ENCODE data around the gene SETD3. TPM values are rescaled to one million over a fixed set of nuclear protein-coding genes. Genes with fewer than 3 reads are reported as not detected.

Gene SETD3
- total RNA-seq, 1 donor from 2014 or later: 62.8 TPM

GRCh38 chr14:99430491-99430890 lies 50.2 kb downstream of the SETD3 start:
- no peak for FAIRE-seq

GRCh38 chr14:99427632-99428300 lies 52.9 kb downstream of the SETD3 start:
- DNase-seq (ENCODE audit: low read depth): peak; percentile 60
- Mint-ChIP-seq H3K27ac (ENCODE audit: unreplicated experiment) (peak overlapping the region; percentile 41), H3K4me3 (ENCODE audit: unreplicated experiment) (peak overlapping the region; percentile 47), H3K9me3 (ENCODE audit: unreplicated experiment) (peaks cover 4% of the 10 kb centered on the region), H3K27me3 (ENCODE audit: low read depth, unreplicated experiment) (no peaks in the 10 kb centered on the region), H3K36me3 (ENCODE audit: low read depth, unreplicated experiment) (peaks cover 26% of the 10 kb centered on the region), H3K4me1 (ENCODE audit: low read depth, unreplicated experiment) (peaks cover 32% of the 10 kb centered on the region)
- FAIRE-seq: peak; percentile 17
- Histone ChIP-seq H3K4me1 (ENCODE audit: insufficient read depth, low read length) (peaks cover 8% of the 10 kb centered on the region), H3K9me3 (ENCODE audit: insufficient read depth, low read depth, low read length) (no peaks in the 10 kb centered on the region), H3K27ac (ENCODE audit: low read depth, low read length) (peak overlapping the region; percentile 18), H2AFZ (ENCODE audit: low read depth, low read length) (peak overlapping the region; percentile 2), H3K79me2 (ENCODE audit: insufficient read depth, low read length) (no peaks in the 10 kb centered on the region), H3K27me3 (ENCODE audit: insufficient read depth, low read length) (no peaks in the 10 kb centered on the region), H3K9ac (ENCODE audit: low read length) (no peak overlapping the region), H4K20me1 (ENCODE audit: insufficient read depth, low read length) (peaks cover 23% of the 10 kb centered on the region), H3K36me3 (ENCODE audit: insufficient read depth, low read length) (no peaks in the 10 kb centered on the region), H3K4me3 (ENCODE audit: insufficient read depth, low read depth, low read length) (no peak overlapping the region), H3K4me2 (ENCODE audit: low read length) (peak overlapping the region; percentile 33)
- TF ChIP-seq CTCF (IDR thresholded peaks at IDR 0.05; ENCODE audit: insufficient read depth, low read depth, low read length): no peak
- TF ChIP-seq EZH2 (IDR thresholded peaks at IDR 0.05; ENCODE audit: insufficient read depth, low read length): no peak

More at GRCh38 chr14:99430491-99430890, 50.2 kb downstream of the SETD3 start:
- H3K79me2 ChIP-seq (ENCODE audit: insufficient read depth, low read length): no peaks in the 10 kb centered on the region
- TF ChIP-seq CTCF (IDR thresholded peaks at IDR 0.05; ENCODE audit: insufficient read depth, low read depth, low read length) (peak; percentile 33), EZH2 (IDR thresholded peaks at IDR 0.05; ENCODE audit: insufficient read depth, low read length) (no peak)
- H3K4me2 ChIP-seq (ENCODE audit: low read length): no peak overlapping the region
- no peak overlapping the region for H3K4me3 ChIP-seq (ENCODE audit: insufficient read depth, low read depth, low read length)
- Mint-ChIP-seq H3K9me3 (ENCODE audit: unreplicated experiment) (peaks cover 4% of the 10 kb centered on the region), H3K4me1 (ENCODE audit: low read depth, unreplicated experiment) (peaks cover 19% of the 10 kb centered on the region), H3K27me3 (ENCODE audit: low read depth, unreplicated experiment) (no peaks in the 10 kb centered on the region), H3K4me3 (ENCODE audit: unreplicated experiment) (no peak overlapping the region), H3K27ac (ENCODE audit: unreplicated experiment) (no peak overlapping the region), H3K36me3 (ENCODE audit: low read depth, unreplicated experiment) (peaks cover 30% of the 10 kb centered on the region)
- peaks cover 8% of the 10 kb centered on the region for H3K4me1 ChIP-seq (ENCODE audit: insufficient read depth, low read length)
- no peaks in the 10 kb centered on the region for H3K9me3 ChIP-seq (ENCODE audit: insufficient read depth, low read depth, low read length)
- peaks cover 22% of the 10 kb centered on the region for H4K20me1 ChIP-seq (ENCODE audit: insufficient read depth, low read length)
- peaks cover 3% of the 10 kb centered on the region for H3K36me3 ChIP-seq (ENCODE audit: insufficient read depth, low read length)
- H2AFZ ChIP-seq (ENCODE audit: low read depth, low read length): no peak overlapping the region
- H3K27me3 ChIP-seq (ENCODE audit: insufficient read depth, low read length): no peaks in the 10 kb centered on the region
- no peak for DNase-seq (ENCODE audit: low read depth)
- H3K27ac ChIP-seq (ENCODE audit: low read depth, low read length): no peak overlapping the region
- no peak overlapping the region for H3K9ac ChIP-seq (ENCODE audit: low read length)

GRCh38 chr14:99426813-99427346 lies 53.8 kb downstream of the SETD3 start:
- no peaks in the 10 kb centered on the region for H3K79me2 ChIP-seq (ENCODE audit: insufficient read depth, low read length)

More at GRCh38 chr14:99426813-99427346, 53.8 kb downstream of the SETD3 start:
- TF ChIP-seq EZH2 (IDR thresholded peaks at IDR 0.05; ENCODE audit: insufficient read depth, low read length) (no peak), CTCF (IDR thresholded peaks at IDR 0.05; ENCODE audit: insufficient read depth, low read depth, low read length) (no peak)
- Histone ChIP-seq H3K9me3 (ENCODE audit: insufficient read depth, low read depth, low read length) (no peaks in the 10 kb centered on the region), H3K4me3 (ENCODE audit: insufficient read depth, low read depth, low read length) (no peak overlapping the region), H3K27me3 (ENCODE audit: insufficient read depth, low read length) (no peaks in the 10 kb centered on the region), H3K4me2 (ENCODE audit: low read length) (no peak overlapping the region), H2AFZ (ENCODE audit: low read depth, low read length) (no peak overlapping the region), H3K27ac (ENCODE audit: low read depth, low read length) (no peak overlapping the region), H3K36me3 (ENCODE audit: insufficient read depth, low read length) (no peaks in the 10 kb centered on the region), H4K20me1 (ENCODE audit: insufficient read depth, low read length) (peaks cover 25% of the 10 kb centered on the region), H3K9ac (ENCODE audit: low read length) (no peak overlapping the region), H3K4me1 (ENCODE audit: insufficient read depth, low read length) (peaks cover 8% of the 10 kb centered on the region)
- H3K4me3 Mint-ChIP-seq (ENCODE audit: unreplicated experiment): no peak overlapping the region
- H3K27ac Mint-ChIP-seq (ENCODE audit: unreplicated experiment): no peak overlapping the region
- peaks cover 4% of the 10 kb centered on the region for H3K9me3 Mint-ChIP-seq (ENCODE audit: unreplicated experiment)
- peaks cover 27% of the 10 kb centered on the region for H3K4me1 Mint-ChIP-seq (ENCODE audit: low read depth, unreplicated experiment)
- no peak for DNase-seq (ENCODE audit: low read depth)
- H3K27me3 Mint-ChIP-seq (ENCODE audit: low read depth, unreplicated experiment): no peaks in the 10 kb centered on the region
- FAIRE-seq: no peak
- H3K36me3 Mint-ChIP-seq (ENCODE audit: low read depth, unreplicated experiment): peaks cover 22% of the 10 kb centered on the region
